Measurements from ENCODE around the gene BCL11A. TPM values are rescaled to one million over a fixed set of nuclear protein-coding genes. Genes with fewer than 3 reads are reported as not detected.

BCL11A gene
- total RNA-seq, 1 experiment from 2014 or later = 29.7 TPM

GRCh38 chr2:60475123-60475830 lies 78.2 kb downstream of the BCL11A start:
- H3K4me1 ChIP-seq = no peaks in the 10 kb centered on the region
- no peaks in the 10 kb centered on the region for H3K9me3 ChIP-seq (replicated peaks)
- no peak for DNase-seq
- no peak overlapping the region for H3K27ac ChIP-seq
- H3K4me3 ChIP-seq = no peak overlapping the region
- no peaks in the 10 kb centered on the region for H3K36me3 ChIP-seq
- no peaks in the 10 kb centered on the region for H3K27me3 ChIP-seq

- H3K36me3 ChIP-seq = no peaks in the 10 kb centered on the region
- H3K27me3 ChIP-seq = no peaks in the 10 kb centered on the region
- no peak overlapping the region for H3K27ac ChIP-seq
- DNase-seq = no peak
- H3K4me1 ChIP-seq = peaks cover 3% of the 10 kb centered on the region
- no peak overlapping the region for H3K4me3 ChIP-seq
- no peaks in the 10 kb centered on the region for H3K9me3 ChIP-seq (replicated peaks)
Observed at GRCh38 chr2:60474301-60474700, 79.2 kb downstream of the BCL11A start.

- Histone ChIP-seq H3K27ac (no peak overlapping the region), H3K36me3 (no peaks in the 10 kb centered on the region), H3K4me3 (no peak overlapping the region), H3K4me1 (peaks cover 9% of the 10 kb centered on the region), H3K9me3 (replicated peaks) (no peaks in the 10 kb centered on the region), H3K27me3 (no peaks in the 10 kb centered on the region)
- DNase-seq = no peak
Observed at GRCh38 chr2:60473546-60473945, 79.9 kb downstream of the BCL11A start.

GRCh38 chr2:60472663-60473289 lies 80.7 kb downstream of the BCL11A start:
- no peak for DNase-seq
- Histone ChIP-seq H3K4me3 (no peak overlapping the region), H3K27ac (no peak overlapping the region), H3K27me3 (no peaks in the 10 kb centered on the region), H3K4me1 (peaks cover 13% of the 10 kb centered on the region), H3K9me3 (replicated peaks) (no peaks in the 10 kb centered on the region), H3K36me3 (no peaks in the 10 kb centered on the region)

- Histone ChIP-seq H3K4me1 (peaks cover 13% of the 10 kb centered on the region), H3K9me3 (replicated peaks) (no peaks in the 10 kb centered on the region), H3K27me3 (no peaks in the 10 kb centered on the region), H3K36me3 (no peaks in the 10 kb centered on the region), H3K4me3 (no peak overlapping the region), H3K27ac (no peak overlapping the region)
- DNase-seq = no peak
Observed at GRCh38 chr2:60472041-60472440, 81.4 kb downstream of the BCL11A start.

GRCh38 chr2:60470340-60470739 lies 83.1 kb downstream of the BCL11A start:
- DNase-seq = no peak
- Histone ChIP-seq H3K36me3 (no peaks in the 10 kb centered on the region), H3K4me1 (peaks cover 13% of the 10 kb centered on the region)

GRCh38 chr2:60469536-60470317 lies 83.7 kb downstream of the BCL11A start:
- no peak overlapping the region for H3K27ac ChIP-seq
- no peaks in the 10 kb centered on the region for H3K36me3 ChIP-seq
- H3K9me3 ChIP-seq (replicated peaks) = no peaks in the 10 kb centered on the region
- H3K4me1 ChIP-seq = peaks cover 13% of the 10 kb centered on the region
- H3K27me3 ChIP-seq = no peaks in the 10 kb centered on the region
- no peak overlapping the region for H3K4me3 ChIP-seq
- no peak for DNase-seq

More at GRCh38 chr2:60470340-60470739, 83.1 kb downstream of the BCL11A start:
- no peaks in the 10 kb centered on the region for H3K27me3 ChIP-seq
- no peak overlapping the region for H3K4me3 ChIP-seq
- H3K27ac ChIP-seq = no peak overlapping the region
- no peaks in the 10 kb centered on the region for H3K9me3 ChIP-seq (replicated peaks)

- Histone ChIP-seq H3K27ac (no peak overlapping the region), H3K36me3 (no peaks in the 10 kb centered on the region), H3K9me3 (replicated peaks) (no peaks in the 10 kb centered on the region), H3K4me1 (peaks cover 13% of the 10 kb centered on the region), H3K4me3 (no peak overlapping the region), H3K27me3 (no peaks in the 10 kb centered on the region)
- DNase-seq = peak; percentile 61 to 82
Observed at GRCh38 chr2:60468382-60469085, 84.9 kb downstream of the BCL11A start.

GRCh38 chr2:60466161-60466702 lies 87.2 kb downstream of the BCL11A start:
- Histone ChIP-seq H3K4me1 (peaks cover 13% of the 10 kb centered on the region), H3K9me3 (replicated peaks) (no peaks in the 10 kb centered on the region), H3K4me3 (no peak overlapping the region), H3K36me3 (peaks cover 10% of the 10 kb centered on the region), H3K27ac (no peak overlapping the region), H3K27me3 (no peaks in the 10 kb centered on the region)
- peak in 1 of 2 experiments; percentile 23 for DNase-seq

GRCh38 chr2:60465736-60466135 lies 87.7 kb downstream of the BCL11A start:
- Histone ChIP-seq H3K36me3 (peaks cover 10% of the 10 kb centered on the region), H3K4me1 (peaks cover 13% of the 10 kb centered on the region), H3K9me3 (replicated peaks) (no peaks in the 10 kb centered on the region), H3K4me3 (no peak overlapping the region), H3K27me3 (no peaks in the 10 kb centered on the region), H3K27ac (no peak overlapping the region)
- no peak for DNase-seq

GRCh38 chr2:60463249-60463648 lies 90.2 kb downstream of the BCL11A start:
- Histone ChIP-seq H3K4me3 (no peak overlapping the region), H3K27ac (no peak overlapping the region), H3K27me3 (no peaks in the 10 kb centered on the region), H3K4me1 (peaks cover 3% of the 10 kb centered on the region; the same call in 1 of the 2 replicates), H3K9me3 (replicated peaks) (no peaks in the 10 kb centered on the region), H3K36me3 (peaks cover 15% of the 10 kb centered on the region)
- DNase-seq = peak in 1 of 2 experiments; percentile 45

- H3K36me3 ChIP-seq = peaks cover 15% of the 10 kb centered on the region
- no peak overlapping the region for H3K27ac ChIP-seq
- no peaks in the 10 kb centered on the region for H3K9me3 ChIP-seq (replicated peaks)
- H3K4me3 ChIP-seq = no peak overlapping the region
- H3K27me3 ChIP-seq = no peaks in the 10 kb centered on the region
- no peak for DNase-seq
- H3K4me1 ChIP-seq = no peaks in the 10 kb centered on the region
Observed at GRCh38 chr2:60461421-60462108, 91.9 kb downstream of the BCL11A start.

- Histone ChIP-seq H3K27me3 (no peaks in the 10 kb centered on the region), H3K36me3 (peaks cover 15% of the 10 kb centered on the region), H3K4me1 (no peaks in the 10 kb centered on the region), H3K9me3 (replicated peaks) (no peaks in the 10 kb centered on the region), H3K4me3 (no peak overlapping the region), H3K27ac (no peak overlapping the region)
- no peak for DNase-seq
Observed at GRCh38 chr2:60460577-60461420, 92.7 kb downstream of the BCL11A start.
